HUDEP-2 (cell line): ENCODE measurements around the gene MRPL49.
"Not testable (repeated sequence)": the region's sequence is repeated elsewhere in the genome, so short reads cannot be mapped to it uniquely, and the experiment has no call there.

Source experiments
- DNase-seq, 76 experiments: peaks; one replicate each; lab custom pipeline; 2025; ENCODE audit not compliant: unreplicated experiment in 76 of 76; lab: John Stamatoyannopoulos, UW

Gene MRPL49

GRCh38 chr11:65159012-65159411 is 36.9 kb downstream of the MRPL49 start:
- DNase-seq: no peak

GRCh38 chr11:65160643-65161042 is 38.5 kb downstream of the MRPL49 start:
- DNase-seq: no peak

GRCh38 chr11:65163684-65164083 is 41.6 kb downstream of the MRPL49 start:
- no peak for DNase-seq

- no peak for DNase-seq
These were observed 43.5 kb downstream of the MRPL49 start for GRCh38 chr11:65165410-65166317.

- DNase-seq: no peak
These were observed 44.8 kb downstream of the MRPL49 start for GRCh38 chr11:65166893-65167292.

- peak in 14 of 76 experiments; percentile 7 to 28 (median 18) for DNase-seq
These were observed 45.5 kb downstream of the MRPL49 start for GRCh38 chr11:65167656-65168055.

GRCh38 chr11:65169164-65169641 is 47.1 kb downstream of the MRPL49 start:
- DNase-seq: peak in 71 of 76 experiments; percentile 29 to 86 (median 64)

GRCh38 chr11:65170058-65170534 is 48.0 kb downstream of the MRPL49 start, which contains the start of gene SPDYC:
Gene SPDYC, plus strand, starts transcription at chr11:65170233. Its CDS starts 1,125 bp downstream, at chr11:65171358.
- DNase-seq: peak in 5 of 76 experiments; percentile 15 to 31 (median 21)

- no peak for DNase-seq
These were observed 50.5 kb downstream of the MRPL49 start for GRCh38 chr11:65172600-65172999.

- not testable (repeated sequence) for DNase-seq
These were observed 52.5 kb downstream of the MRPL49 start for GRCh38 chr11:65174571-65175010.
